Hematopoietic multipotent progenitor cell treated with erythropoietin and hydrocortisone succinate and interleukin-3 and kit ligand, for 8 days (in vitro differentiated cells): ENCODE measurements around the gene PCDHGA9.
A peak's percentile ranks its signal among the peaks of the same experiment; 100 is the strongest.
"Not testable (repeated sequence)": the region's sequence is repeated elsewhere in the genome, so short reads cannot be mapped to it uniquely, and the experiment has no call there.

ENCODE experiments used
- DNase-seq: peaks from one replicate; pipeline ENCODE4 v3.0.0-alpha.2; 2015

PCDHGA9 gene

GRCh38 chr5:141384471-141385267 lies 17.9 kb upstream of the PCDHGA9 start:
- no peak for DNase-seq

GRCh38 chr5:141387557-141388311 lies 14.8 kb upstream of the PCDHGA9 start, which contains the start of gene PCDHGB4:
TSS of gene PCDHGB4 (plus strand) at chr5:141387698. CDS start at chr5:141387885, 187 bp downstream.
- peak; percentile 24 for DNase-seq

- DNase-seq = no peak
Observed at GRCh38 chr5:141388661-141389060, 13.9 kb upstream of the PCDHGA9 start.

GRCh38 chr5:141389153-141390042 lies 13.2 kb upstream of the PCDHGA9 start:
- DNase-seq = no peak

- DNase-seq = no peak
Observed at GRCh38 chr5:141392429-141393198, 10.0 kb upstream of the PCDHGA9 start, which contains the start of gene PCDHGA8. TSS of gene PCDHGA8 (plus strand) at chr5:141392633. CDS start at chr5:141392814, 181 bp downstream.

- no peak for DNase-seq
Observed at GRCh38 chr5:141393267-141393666, 9.3 kb upstream of the PCDHGA9 start.

- not testable (repeated sequence) for DNase-seq
Observed at GRCh38 chr5:141394401-141395187, 8.0 kb upstream of the PCDHGA9 start.

- peak; percentile 34 for DNase-seq
Observed at GRCh38 chr5:141397756-141398551, 4.6 kb upstream of the PCDHGA9 start, which contains the start of gene PCDHGB5. TSS of gene PCDHGB5 (plus strand) at chr5:141397947. CDS start at chr5:141398128, 181 bp downstream.

GRCh38 chr5:141398608-141399007 lies 4.0 kb upstream of the PCDHGA9 start:
- no peak for DNase-seq

- no peak for DNase-seq
Observed at GRCh38 chr5:141399555-141400258, 2.9 kb upstream of the PCDHGA9 start.

GRCh38 chr5:141403387-141403786 lies 809 bp downstream of the PCDHGA9 start:
- DNase-seq = no peak

- peak; percentile 11 for DNase-seq
Observed at GRCh38 chr5:141407790-141408505, 5.4 kb downstream of the PCDHGA9 start, which contains the start of gene PCDHGB6. TSS of gene PCDHGB6 (plus strand) at chr5:141408021. CDS start at chr5:141408203, 182 bp downstream.

GRCh38 chr5:141409598-141410306 lies 7.2 kb downstream of the PCDHGA9 start:
- DNase-seq = no peak

GRCh38 chr5:141411575-141411974 lies 9.0 kb downstream of the PCDHGA9 start:
- DNase-seq = no peak

GRCh38 chr5:141412854-141413539 lies 10.4 kb downstream of the PCDHGA9 start, which contains the start of gene PCDHGA10:
TSS of gene PCDHGA10 (plus strand) at chr5:141412987. CDS start at chr5:141413176, 189 bp downstream.
- peak; percentile 68 for DNase-seq

GRCh38 chr5:141413540-141414069 lies 11.0 kb downstream of the PCDHGA9 start:
- DNase-seq = no peak
